GM10248 (cell line): ENCODE measurements around the gene IRF2BP2.

ENCODE experiments used
- CTCF ChIA-PET: fragments of 300-600 bp; sonication (Branson Sonifier 250); formaldehyde crosslinking; extraction: SDS; loops from one replicate; lab custom pipeline; 2021; ENCODE audit warnings: antibody characterized with exemption; lab: Yijun Ruan, JAX
- POLR2A ChIA-PET: fragments of 350-650 bp; sonication (Branson Sonifier 250); formaldehyde crosslinking; extraction: SDS; loops from one replicate; lab custom pipeline; 2020; ENCODE audit warnings: antibody characterized with exemption; lab: Yijun Ruan, JAX
- DNase-seq: peaks from one replicate; pipeline ENCODE4 v3.0.0; 2012; ENCODE audit errors: extremely low spot score
- CTCF ChIP-seq: IDR thresholded peaks from 2 replicates; pipeline ENCODE4 v1.5.1; 2012; ENCODE audit warnings: mild to moderate bottlenecking, low read depth; ENCODE audit errors: extremely low read depth, missing control alignments, control extremely low read depth

IRF2BP2 gene

GRCh38 chr1:234584420-234584805, 25.6 kb downstream of the IRF2BP2 start:
- ChIA-PET CTCF (interaction anchor here (0.9 to 2.6 kb wide), 4 partner anchors 21 to 499 kb away, joined by 3 to 8 read pairs (median 4); no protein-coding TSS in a partner anchor), POLR2A (no interaction called here)
- no peak for DNase-seq

GRCh38 chr1:234583755-234584419, 26.1 kb downstream of the IRF2BP2 start:
- POLR2A ChIA-PET, result no interaction called here
- CTCF ChIA-PET, result interaction anchor here (0.8 to 2.6 kb wide), 3 partner anchors 18 to 500 kb away, joined by 3 to 8 read pairs (median 3); no protein-coding TSS in a partner anchor

More at GRCh38 chr1:234584420-234584805, 25.6 kb downstream of the IRF2BP2 start:
- TF ChIP-seq CTCF, result no peak

GRCh38 chr1:234582681-234583301, 27.2 kb downstream of the IRF2BP2 start:
- ChIA-PET CTCF (interaction anchor here (0.8 kb wide), 2 partner anchors 14 to 17 kb away, joined by 3 read pairs; no protein-coding TSS in a partner anchor), POLR2A (no interaction called here)
- DNase-seq, result no peak
- TF ChIP-seq CTCF, result no peak

More at GRCh38 chr1:234583755-234584419, 26.1 kb downstream of the IRF2BP2 start:
- DNase-seq, result no peak
- no peak for TF ChIP-seq CTCF

DNA sequence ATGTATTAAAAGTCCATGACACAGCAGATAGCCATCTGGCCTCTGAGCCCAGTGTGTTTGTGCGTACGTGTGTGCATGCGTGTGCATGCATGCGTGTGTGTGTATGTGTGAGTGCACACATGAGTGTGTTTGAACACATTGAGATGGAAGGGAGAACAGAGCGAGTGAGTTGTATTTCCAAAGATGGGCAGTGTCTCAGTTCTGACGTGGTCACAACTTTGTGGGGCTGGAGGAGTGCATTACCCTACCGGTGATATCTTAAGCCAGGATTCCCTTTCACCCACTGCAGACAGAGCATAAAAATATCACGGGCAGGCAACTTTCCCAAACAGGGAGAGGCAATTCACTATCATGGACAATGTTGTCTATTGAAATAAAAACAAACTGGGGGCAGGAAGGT, 27.8 kb downstream of the IRF2BP2 start:
- POLR2A ChIA-PET, result no interaction called here
- CTCF ChIA-PET, result no interaction called here
- TF ChIP-seq CTCF, result no peak
- no peak for DNase-seq

- CTCF ChIA-PET, result no interaction called here
- TF ChIP-seq CTCF, result no peak
- POLR2A ChIA-PET, result no interaction called here
Measured at GRCh38 chr1:234581063-234581714, 28.8 kb downstream of the IRF2BP2 start.

DNA sequence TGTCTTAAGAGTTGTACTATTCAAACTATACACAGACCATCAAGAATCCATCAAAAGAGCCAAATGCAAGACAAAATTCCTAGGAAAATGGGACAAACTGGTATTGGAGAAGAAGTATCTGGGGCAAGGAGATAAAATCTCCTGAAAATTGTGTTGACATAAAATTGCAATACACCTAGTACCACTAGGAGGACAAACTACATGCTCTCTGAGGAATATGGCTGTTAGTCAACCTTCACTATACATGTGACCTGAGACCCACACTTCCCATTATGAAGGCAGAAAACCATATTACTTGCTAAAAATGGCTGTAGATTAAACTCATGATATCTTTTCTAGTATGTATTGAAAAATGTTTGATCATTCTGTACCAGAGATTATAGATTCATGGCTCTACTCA, 30.0 kb downstream of the IRF2BP2 start:
- ChIA-PET POLR2A (no interaction called here), CTCF (no interaction called here)
- DNase-seq, result peak; percentile 37
- TF ChIP-seq CTCF, result no peak

More at GRCh38 chr1:234581063-234581714, 28.8 kb downstream of the IRF2BP2 start:
- no peak for DNase-seq
